WTC11 (cell line): ENCODE data around the gene FGD3. TPM values are rescaled to one million over a fixed set of nuclear protein-coding genes. Genes with fewer than 3 reads are reported as not detected.
A peak's percentile ranks its signal among the peaks of the same experiment; 100 is the strongest.

ENCODE experiments used
- ATAC-seq: fragments of 200-7000 bp; cut with Tn5 transposase; 2 replicates; pipeline ENCODE4 v1.10.0; 2021; ENCODE audit warnings: mild to moderate bottlenecking, moderate library complexity
- CTCF ChIA-PET: fragments of 300-600 bp; sonication (Branson Sonifier 250); formaldehyde crosslinking; loops from one replicate; lab custom pipeline; 2021; ENCODE audit warnings: antibody characterized with exemption; lab: Charles Lee
- POLR2A ChIA-PET: fragments of 350-600 bp; sonication (Branson Sonifier 250); formaldehyde crosslinking; loops from one replicate; lab custom pipeline; 2021; ENCODE audit warnings: antibody characterized with exemption; lab: Charles Lee
- DNase-seq: peaks from one replicate; pipeline ENCODE4 v3.0.0; 2021; ENCODE audit warnings: low spot score
- H3K27ac Mint-ChIP-seq: 2 replicates; pipeline ENCODE4 v1.8.0; 2021; ENCODE audit warnings: mixed read lengths
- H3K27me3 Mint-ChIP-seq: 2 replicates; pipeline ENCODE4 v1.8.0; 2021; ENCODE audit warnings: low read depth, mild to moderate bottlenecking, moderate library complexity, mixed read lengths
- H3K36me3 Mint-ChIP-seq: 2 replicates; pipeline ENCODE4 v1.8.0; 2021; ENCODE audit warnings: mixed read lengths
- H3K4me1 Mint-ChIP-seq: 2 replicates; pipeline ENCODE4 v1.8.0; 2022; ENCODE audit warnings: mixed read lengths
- H3K4me3 Mint-ChIP-seq: 2 replicates; pipeline ENCODE4 v1.8.0; 2021; ENCODE audit warnings: mild to moderate bottlenecking, moderate library complexity, mixed read lengths
- H3K9me3 Mint-ChIP-seq: 2 replicates; pipeline ENCODE4 v1.8.0; 2021; ENCODE audit warnings: mixed read lengths
- ELF4 ChIP-seq: sonication (generic); formaldehyde crosslinking; IDR thresholded peaks from 2 replicates; pipeline ENCODE4 v1.8.1; 2022; ENCODE audit warnings: low read depth, mild to moderate bottlenecking, moderate library complexity, missing genetic modification reagents
- EMX1 ChIP-seq: fragments of 250-450 bp; sonication (Bioruptor Pico); IDR thresholded peaks from 2 replicates; pipeline ENCODE4 v1.8.0; 2021; ENCODE audit warnings: mild to moderate bottlenecking
- ESRRA ChIP-seq: sonication (generic); formaldehyde crosslinking; IDR thresholded peaks from 2 replicates; pipeline ENCODE4 v1.8.1; 2022; ENCODE audit warnings: mild to moderate bottlenecking, missing genetic modification reagents, borderline replicate concordance
- NFATC4 ChIP-seq: fragments of 250-450 bp; sonication (Bioruptor Pico); IDR thresholded peaks from 2 replicates; pipeline ENCODE4 v1.9.0; 2021; ENCODE audit warnings: mild to moderate bottlenecking
- TCF7 ChIP-seq: sonication (generic); formaldehyde crosslinking; IDR thresholded peaks from 2 replicates; pipeline ENCODE4 v1.8.0; 2022; ENCODE audit warnings: mild to moderate bottlenecking, low read depth, missing genetic modification reagents, moderate library complexity
- ZBTB21 ChIP-seq: sonication (generic); formaldehyde crosslinking; IDR thresholded peaks from 2 replicates; pipeline ENCODE4 v1.8.1; 2023; ENCODE audit warnings: mild to moderate bottlenecking, missing genetic modification reagents, borderline replicate concordance
- ZNF121 ChIP-seq: sonication (generic); formaldehyde crosslinking; IDR thresholded peaks from 2 replicates; pipeline ENCODE4 v1.8.0; 2023; ENCODE audit warnings: missing genetic modification reagents
- ZNF396 ChIP-seq: fragments of 250-450 bp; sonication (Bioruptor Pico); IDR thresholded peaks from 2 replicates; pipeline ENCODE4 v1.8.0; 2021; ENCODE audit warnings: mild to moderate bottlenecking, moderate library complexity, borderline replicate concordance
- total RNA-seq: library from RNA; stranded (reverse); gene quantifications from 3 replicates; pipeline ENCODE4 v1.2.3, GENCODE V29; 2021
- TF ChIP-seq, protein P1 (sequence below): fragments of 200-600 bp; IDR thresholded peaks from 2 replicates; pipeline ENCODE4 v1.8.0; 2022; ENCODE audit warnings: antibody characterized with exemption
- TF ChIP-seq, protein P2 (sequence below): sonication (generic); formaldehyde crosslinking; IDR thresholded peaks from 2 replicates; pipeline ENCODE4 v1.8.0; 2022; ENCODE audit warnings: mild to moderate bottlenecking, missing genetic modification reagents
- TF ChIP-seq, protein P3 (sequence below): fragments of 250-450 bp; sonication (Bioruptor Pico); IDR thresholded peaks from 2 replicates; pipeline ENCODE4 v1.8.0; 2021; ENCODE audit warnings: mild to moderate bottlenecking
- TF ChIP-seq, protein P4 (sequence below): sonication (generic); formaldehyde crosslinking; IDR thresholded peaks from 2 replicates; pipeline ENCODE4 v1.8.1; 2023; ENCODE audit warnings: mild to moderate bottlenecking, missing genetic modification reagents
- TF ChIP-seq, protein P5 (sequence below): sonication (generic); formaldehyde crosslinking; IDR thresholded peaks from 2 replicates; pipeline ENCODE4 v1.8.1; 2022; ENCODE audit warnings: low read depth, missing genetic modification reagents, borderline replicate concordance
- TF ChIP-seq, protein P6 (sequence below): sonication (generic); formaldehyde crosslinking; IDR thresholded peaks from 2 replicates; pipeline ENCODE4 v1.8.0; 2022; ENCODE audit warnings: mild to moderate bottlenecking, missing genetic modification reagents

FGD3 gene
- total RNA-seq, 1 experiment from 2014 or later, result 1.9 TPM

DNA sequence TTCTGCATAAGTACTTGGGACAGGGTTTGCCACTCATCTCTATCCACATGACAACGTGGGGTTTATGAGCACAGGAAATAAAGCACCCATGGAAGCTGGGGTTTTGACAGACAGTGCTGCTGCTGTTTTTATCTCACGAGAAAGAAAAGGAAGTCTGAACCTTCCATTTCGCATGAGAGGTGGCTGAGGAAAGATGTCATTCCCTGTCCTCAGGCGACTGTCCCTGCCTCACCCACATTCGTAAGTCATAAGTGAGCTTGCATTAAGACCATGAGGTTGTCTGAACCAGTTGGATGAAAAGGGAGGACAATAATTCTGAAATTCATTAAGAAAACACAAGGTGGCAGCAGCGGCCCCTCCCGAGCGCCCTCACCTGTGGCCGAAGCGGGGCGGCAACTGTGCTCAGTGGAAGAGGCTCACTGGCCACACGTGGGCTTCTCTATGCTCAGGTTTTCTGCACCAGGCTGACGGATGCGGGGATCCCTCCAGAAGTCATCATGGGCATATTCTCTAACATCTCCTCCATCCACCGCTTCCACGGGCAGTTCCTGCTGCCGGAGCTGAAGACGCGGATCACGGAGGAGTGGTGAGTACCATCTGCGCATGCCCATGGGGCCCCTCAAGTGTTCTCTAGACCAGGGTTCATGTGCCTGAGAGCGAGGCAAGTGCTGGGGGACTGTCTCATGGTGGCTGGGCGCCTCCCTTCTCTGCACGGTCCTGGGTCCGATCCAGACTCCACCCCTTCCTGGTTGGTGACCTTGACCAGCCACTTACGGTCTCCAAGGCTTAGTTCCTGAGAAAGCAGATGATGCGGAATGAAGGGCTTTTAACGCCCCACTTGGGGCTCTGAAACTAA, 56.5 kb downstream of the FGD3 start:
- peaks cover 15% of the 10 kb centered on the region for H3K4me1 Mint-ChIP-seq
- no peak overlapping the region for H3K27ac Mint-ChIP-seq
- ATAC-seq (peak; percentile 97), DNase-seq (peak; percentile 77)
- POLR2A ChIA-PET, result interaction anchor here (0.6 kb wide), 1 partner anchor 1786 kb away, joined by 3 read pairs; no protein-coding TSS in a partner anchor
- CTCF ChIA-PET, result interaction anchor here (0.6 to 2.1 kb wide), 42 partner anchors 11 to 1971 kb away, joined by 3 to 21 read pairs (median 4); partner anchors contain the start of genes CARD19, FGD3 and NINJ1
- peaks cover 25% of the 10 kb centered on the region for H3K36me3 Mint-ChIP-seq
- H3K9me3 Mint-ChIP-seq, result peaks cover 22% of the 10 kb centered on the region
- TF ChIP-seq, protein P1, sequence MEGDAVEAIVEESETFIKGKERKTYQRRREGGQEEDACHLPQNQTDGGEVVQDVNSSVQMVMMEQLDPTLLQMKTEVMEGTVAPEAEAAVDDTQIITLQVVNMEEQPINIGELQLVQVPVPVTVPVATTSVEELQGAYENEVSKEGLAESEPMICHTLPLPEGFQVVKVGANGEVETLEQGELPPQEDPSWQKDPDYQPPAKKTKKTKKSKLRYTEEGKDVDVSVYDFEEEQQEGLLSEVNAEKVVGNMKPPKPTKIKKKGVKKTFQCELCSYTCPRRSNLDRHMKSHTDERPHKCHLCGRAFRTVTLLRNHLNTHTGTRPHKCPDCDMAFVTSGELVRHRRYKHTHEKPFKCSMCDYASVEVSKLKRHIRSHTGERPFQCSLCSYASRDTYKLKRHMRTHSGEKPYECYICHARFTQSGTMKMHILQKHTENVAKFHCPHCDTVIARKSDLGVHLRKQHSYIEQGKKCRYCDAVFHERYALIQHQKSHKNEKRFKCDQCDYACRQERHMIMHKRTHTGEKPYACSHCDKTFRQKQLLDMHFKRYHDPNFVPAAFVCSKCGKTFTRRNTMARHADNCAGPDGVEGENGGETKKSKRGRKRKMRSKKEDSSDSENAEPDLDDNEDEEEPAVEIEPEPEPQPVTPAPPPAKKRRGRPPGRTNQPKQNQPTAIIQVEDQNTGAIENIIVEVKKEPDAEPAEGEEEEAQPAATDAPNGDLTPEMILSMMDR, result peak; percentile 53; the same call in 1 of the 2 replicates
- TF ChIP-seq TCF7 (CRISPR knock-in tag), result no peak
- TF ChIP-seq, protein P2, sequence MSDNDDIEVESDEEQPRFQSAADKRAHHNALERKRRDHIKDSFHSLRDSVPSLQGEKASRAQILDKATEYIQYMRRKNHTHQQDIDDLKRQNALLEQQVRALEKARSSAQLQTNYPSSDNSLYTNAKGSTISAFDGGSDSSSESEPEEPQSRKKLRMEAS, result peak; percentile 35; the same call in 1 of the 2 replicates
- TF ChIP-seq, all 79 proteins: peak for 2
- Mint-ChIP-seq H3K4me3 (no peak overlapping the region), H3K27me3 (peaks cover 7% of the 10 kb centered on the region)

DNA sequence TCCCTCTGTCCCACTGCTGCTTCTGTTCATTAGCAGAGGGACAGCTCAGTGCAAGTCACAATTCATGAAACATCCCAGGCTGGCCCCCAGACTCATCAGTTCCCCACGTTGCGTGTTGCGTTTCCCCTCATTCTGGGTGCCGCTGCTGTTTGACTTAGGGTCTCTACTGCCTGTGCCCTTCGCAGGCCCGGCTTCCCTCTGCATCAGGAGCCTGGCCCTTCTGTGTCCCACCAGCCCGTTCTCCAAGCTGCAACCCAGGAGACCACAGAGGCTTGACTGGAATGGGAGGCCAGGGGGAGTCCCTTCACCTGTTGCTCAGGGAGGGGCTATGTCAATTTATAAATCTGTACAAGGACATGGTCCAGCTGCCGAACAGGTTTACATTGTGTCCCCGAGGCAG, 57.2 kb downstream of the FGD3 start:
- CTCF ChIA-PET, result interaction anchor here (1.3 to 2.1 kb wide), 13 partner anchors 10 to 153 kb away, joined by 3 to 21 read pairs (median 7); partner anchors contain the start of gene CARD19
- H3K9me3 Mint-ChIP-seq, result peaks cover 16% of the 10 kb centered on the region
- DNase-seq, result no peak

More for the DNA sequence above, 57.2 kb downstream of the FGD3 start:
- no peak for ATAC-seq
- Mint-ChIP-seq H3K4me3 (no peak overlapping the region), H3K27ac (no peak overlapping the region), H3K27me3 (peaks cover 7% of the 10 kb centered on the region), H3K36me3 (peaks cover 17% of the 10 kb centered on the region), H3K4me1 (peaks cover 15% of the 10 kb centered on the region)
- TF ChIP-seq, protein P3, sequence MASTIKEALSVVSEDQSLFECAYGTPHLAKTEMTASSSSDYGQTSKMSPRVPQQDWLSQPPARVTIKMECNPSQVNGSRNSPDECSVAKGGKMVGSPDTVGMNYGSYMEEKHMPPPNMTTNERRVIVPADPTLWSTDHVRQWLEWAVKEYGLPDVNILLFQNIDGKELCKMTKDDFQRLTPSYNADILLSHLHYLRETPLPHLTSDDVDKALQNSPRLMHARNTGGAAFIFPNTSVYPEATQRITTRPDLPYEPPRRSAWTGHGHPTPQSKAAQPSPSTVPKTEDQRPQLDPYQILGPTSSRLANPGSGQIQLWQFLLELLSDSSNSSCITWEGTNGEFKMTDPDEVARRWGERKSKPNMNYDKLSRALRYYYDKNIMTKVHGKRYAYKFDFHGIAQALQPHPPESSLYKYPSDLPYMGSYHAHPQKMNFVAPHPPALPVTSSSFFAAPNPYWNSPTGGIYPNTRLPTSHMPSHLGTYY (CRISPR knock-in tag), result no peak
- TF ChIP-seq ZBTB21 (CRISPR knock-in tag) (no peak), ZNF121 (no peak), ESRRA (CRISPR knock-in tag) (no peak), NFATC4 (no peak), ELF4 (CRISPR knock-in tag) (no peak), EMX1 (CRISPR knock-in tag) (no peak), ZNF396 (CRISPR knock-in tag) (no peak)
- TF ChIP-seq, protein P4, sequence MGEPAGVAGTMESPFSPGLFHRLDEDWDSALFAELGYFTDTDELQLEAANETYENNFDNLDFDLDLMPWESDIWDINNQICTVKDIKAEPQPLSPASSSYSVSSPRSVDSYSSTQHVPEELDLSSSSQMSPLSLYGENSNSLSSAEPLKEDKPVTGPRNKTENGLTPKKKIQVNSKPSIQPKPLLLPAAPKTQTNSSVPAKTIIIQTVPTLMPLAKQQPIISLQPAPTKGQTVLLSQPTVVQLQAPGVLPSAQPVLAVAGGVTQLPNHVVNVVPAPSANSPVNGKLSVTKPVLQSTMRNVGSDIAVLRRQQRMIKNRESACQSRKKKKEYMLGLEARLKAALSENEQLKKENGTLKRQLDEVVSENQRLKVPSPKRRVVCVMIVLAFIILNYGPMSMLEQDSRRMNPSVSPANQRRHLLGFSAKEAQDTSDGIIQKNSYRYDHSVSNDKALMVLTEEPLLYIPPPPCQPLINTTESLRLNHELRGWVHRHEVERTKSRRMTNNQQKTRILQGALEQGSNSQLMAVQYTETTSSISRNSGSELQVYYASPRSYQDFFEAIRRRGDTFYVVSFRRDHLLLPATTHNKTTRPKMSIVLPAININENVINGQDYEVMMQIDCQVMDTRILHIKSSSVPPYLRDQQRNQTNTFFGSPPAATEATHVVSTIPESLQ, result no peak
- TF ChIP-seq, protein P5, sequence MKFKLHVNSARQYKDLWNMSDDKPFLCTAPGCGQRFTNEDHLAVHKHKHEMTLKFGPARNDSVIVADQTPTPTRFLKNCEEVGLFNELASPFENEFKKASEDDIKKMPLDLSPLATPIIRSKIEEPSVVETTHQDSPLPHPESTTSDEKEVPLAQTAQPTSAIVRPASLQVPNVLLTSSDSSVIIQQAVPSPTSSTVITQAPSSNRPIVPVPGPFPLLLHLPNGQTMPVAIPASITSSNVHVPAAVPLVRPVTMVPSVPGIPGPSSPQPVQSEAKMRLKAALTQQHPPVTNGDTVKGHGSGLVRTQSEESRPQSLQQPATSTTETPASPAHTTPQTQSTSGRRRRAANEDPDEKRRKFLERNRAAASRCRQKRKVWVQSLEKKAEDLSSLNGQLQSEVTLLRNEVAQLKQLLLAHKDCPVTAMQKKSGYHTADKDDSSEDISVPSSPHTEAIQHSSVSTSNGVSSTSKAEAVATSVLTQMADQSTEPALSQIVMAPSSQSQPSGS (CRISPR knock-in tag), result no peak
- TF ChIP-seq, protein P6, sequence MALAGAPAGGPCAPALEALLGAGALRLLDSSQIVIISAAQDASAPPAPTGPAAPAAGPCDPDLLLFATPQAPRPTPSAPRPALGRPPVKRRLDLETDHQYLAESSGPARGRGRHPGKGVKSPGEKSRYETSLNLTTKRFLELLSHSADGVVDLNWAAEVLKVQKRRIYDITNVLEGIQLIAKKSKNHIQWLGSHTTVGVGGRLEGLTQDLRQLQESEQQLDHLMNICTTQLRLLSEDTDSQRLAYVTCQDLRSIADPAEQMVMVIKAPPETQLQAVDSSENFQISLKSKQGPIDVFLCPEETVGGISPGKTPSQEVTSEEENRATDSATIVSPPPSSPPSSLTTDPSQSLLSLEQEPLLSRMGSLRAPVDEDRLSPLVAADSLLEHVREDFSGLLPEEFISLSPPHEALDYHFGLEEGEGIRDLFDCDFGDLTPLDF (CRISPR knock-in tag), result no peak
- POLR2A ChIA-PET, result no interaction called here
